ENCODE measurements around the gene RCOR3. TPM values are rescaled to one million over a fixed set of nuclear protein-coding genes. Genes with fewer than 3 reads are reported as not detected.
A peak's percentile ranks its signal among the peaks of the same experiment; 100 is the strongest.

Gene RCOR3
- total and polyA plus RNA-seq, 10 of the 15 experiments (the other 5 are each of a cell fraction or from before 2014, with no cell fraction given): 8.0 to 55.0 (median 25.1) TPM

GRCh38 chr1:211333906-211334305 is 74.7 kb downstream of the RCOR3 start (continued):
- no peak for TF ChIP-seq BHLHE40 (IDR thresholded peaks at IDR 0.05; ENCODE audit: borderline replicate concordance in 1 of 2, low read depth in 2 of 2, low read length in 1 of 2)
- no peak for TF ChIP-seq ZNF217 (IDR thresholded peaks at IDR 0.05)
- no peak for TF ChIP-seq GABPA (IDR thresholded peaks at IDR 0.05; ENCODE audit: low read depth)

- peaks cover 47% of the 10 kb centered on the region for H3K4me1 ChIP-seq (ENCODE audit: control insufficient read depth, insufficient read depth, low read length)
- peak overlapping the region; percentile 64 for H3K27ac ChIP-seq (ENCODE audit: control insufficient read depth, insufficient read depth)
- intact Hi-C loops (cut with micrococcal nuclease; ENCODE audit: unreplicated experiment) (no loop called here), in situ Hi-C loops (cut with MboI) (no loop called here)
- no TSS peak for BruUV-seq (replicated peaks)
- peaks cover 86% of the 10 kb centered on the region for H3K79me2 ChIP-seq (ENCODE audit: control insufficient read depth, insufficient read depth, low read length)
- peak overlapping the region; percentile 59; the same call in 1 of the 2 replicates for H3K4me3 ChIP-seq
- DNase-seq (ENCODE audit: low read depth, low spot score) (no peak), ATAC-seq (peak; percentile 12; the same call in 2 of the 3 replicates), FAIRE-seq (no peak)
- no peaks in the 10 kb centered on the region for H3K9me3 ChIP-seq (replicated peaks; ENCODE audit: control insufficient read depth, insufficient read depth, low read length)
- no peak overlapping the region for H3K9ac ChIP-seq (ENCODE audit: control insufficient read depth, insufficient read depth, low read length)
- CTCF ChIA-PET: interaction anchor here (1.2 to 2.6 kb wide), 6 partner anchors 9 to 179 kb away, joined by 3 to 19 read pairs (median 8); partner anchors contain the start of gene TRAF5
- no peaks in the 10 kb centered on the region for H4K20me1 ChIP-seq (ENCODE audit: control insufficient read depth, insufficient read depth)
- TF ChIP-seq ATF2 (IDR thresholded peaks at IDR 0.05; ENCODE audit: low read length): no peak
- TF ChIP-seq ZBED1 (IDR thresholded peaks at IDR 0.05; ENCODE audit: borderline replicate concordance): no peak
- TF ChIP-seq MTA2 (IDR thresholded peaks at IDR 0.05; ENCODE audit: low read depth): no peak
- TF ChIP-seq IRF4 (IDR thresholded peaks at IDR 0.05; ENCODE audit: low read depth, low read length): no peak
- TF ChIP-seq ZZZ3 (IDR thresholded peaks at IDR 0.05; ENCODE audit: control insufficient read depth, insufficient read length, low read depth): no peak
- TF ChIP-seq SUPT20H (IDR thresholded peaks at IDR 0.05; ENCODE audit: borderline replicate concordance, control insufficient read depth, low read depth, low read length): no peak
- TF ChIP-seq YY1 (IDR thresholded peaks at IDR 0.05; ENCODE audit: low read depth, low read length): no peak
- no peak for TF ChIP-seq SPI1 (IDR thresholded peaks at IDR 0.05; ENCODE audit: borderline replicate concordance, insufficient read depth, low read depth, low read length)
- TF ChIP-seq CTCF (IDR thresholded peaks at IDR 0.05 in 2 of 3, conservative IDR thresholded peaks at IDR 0.05 in 1 of 3; ENCODE audit: control insufficient read depth in 2 of 3, extremely low read depth in 1 of 3, insufficient read depth in 1 of 3, low read depth in 3 of 3, low read length in 3 of 3): 0 out of 6 replicates have a peak, but pooled peaks of 1 of the 3 experiments have one; percentile 2
- peak; percentile 11; the same call in 1 of the 2 replicates for TF ChIP-seq RUNX3 (IDR thresholded peaks at IDR 0.05; ENCODE audit: low read length)
- TF ChIP-seq MEF2A (IDR thresholded peaks at IDR 0.05; ENCODE audit: insufficient read depth, low read depth, low read length): no peak
- no peak for TF ChIP-seq TCF3 (IDR thresholded peaks at IDR 0.05; ENCODE audit: borderline replicate concordance, insufficient read depth, low read depth, low read length)
- TF ChIP-seq USF1 (IDR thresholded peaks at IDR 0.05; ENCODE audit: borderline replicate concordance, extremely low read length, insufficient read depth, low read depth, low read length): no peak
- no peak for TF ChIP-seq MEF2B (IDR thresholded peaks at IDR 0.05; ENCODE audit: partially characterized antibody, poor library complexity, severe bottlenecking)
- RAD21 ChIA-PET (ENCODE audit: unreplicated experiment): interaction anchor here (0.7 kb wide), 1 partner anchor 9 kb away, joined by 3 read pairs; the partner anchor contains the start of gene TRAF5
- POLR2A ChIA-PET: interaction anchor here (1.4 kb wide), 1 partner anchor 51 kb away, joined by 3 read pairs; no protein-coding TSS in a partner anchor
- H3K36me3 ChIP-seq (ENCODE audit: control insufficient read depth in 2 of 2, insufficient read depth in 2 of 2, low read length in 1 of 2): no peaks in the 10 kb centered on the region; a peak in 1 of 4 replicates
- peak overlapping the region; percentile 80 for H3K4me2 ChIP-seq (ENCODE audit: control insufficient read depth, insufficient read depth)
- H3K27me3 ChIP-seq (replicated peaks in 1 of 2; ENCODE audit: control insufficient read depth in 2 of 2, insufficient read depth in 2 of 2, low read length in 1 of 2): no peaks in the 10 kb centered on the region
- 47% methylated on average over 4 of the region's 4 CpGs for WGBS (ENCODE audit: insufficient coverage, insufficient replicate concordance, low lambda C conversion rate, missing lambda C conversion rate)
- no peak overlapping the region for H2AFZ ChIP-seq (ENCODE audit: control insufficient read depth, low read depth, low read length)
- SMC1A ChIA-PET (ENCODE audit: uncharacterized antibody, unreplicated experiment): interaction anchor here (1.7 to 4.6 kb wide), 3 partner anchors 9 to 15 kb away, joined by 4 to 21 read pairs (median 8); no protein-coding TSS in a partner anchor
Observed at GRCh38 chr1:211334986-211335385, 75.8 kb downstream of the RCOR3 start.

All from GM12878 (cell line).